Measurements from ENCODE around the gene CCDC107. TPM values are rescaled to one million over a fixed set of nuclear protein-coding genes. Genes with fewer than 3 reads are reported as not detected.
"Not testable (repeated sequence)": the region's sequence is repeated elsewhere in the genome, so short reads cannot be mapped to it uniquely, and the experiment has no call there.

The CCDC107 gene
- total RNA-seq, 1 donor from 2014 or later = 9.8 TPM

- DNase-seq = not testable (repeated sequence)
Measured at GRCh38 chr9:35637427-35637955, 20.6 kb upstream of the CCDC107 start.

DNA sequence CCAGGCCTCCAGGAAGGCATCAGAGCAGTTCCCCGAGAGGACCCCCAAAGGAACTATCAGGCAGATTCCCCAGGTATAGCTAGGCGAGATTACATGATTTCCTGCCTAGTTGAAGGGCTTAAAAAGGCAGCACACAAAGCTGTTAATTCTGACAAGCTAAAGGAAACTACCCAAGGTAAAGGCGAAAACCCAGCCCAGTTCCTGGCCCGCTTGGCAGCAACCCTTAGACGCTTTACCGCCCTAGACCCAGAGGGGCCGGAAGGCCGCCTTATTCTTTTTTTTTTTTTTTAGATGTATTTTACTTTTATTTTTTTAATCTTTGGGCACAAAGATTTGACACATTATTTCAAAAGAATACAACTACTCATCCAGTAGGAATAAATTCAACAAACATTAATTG is 19.3 kb upstream of the CCDC107 start:
- not testable (repeated sequence) for DNase-seq

DNA sequence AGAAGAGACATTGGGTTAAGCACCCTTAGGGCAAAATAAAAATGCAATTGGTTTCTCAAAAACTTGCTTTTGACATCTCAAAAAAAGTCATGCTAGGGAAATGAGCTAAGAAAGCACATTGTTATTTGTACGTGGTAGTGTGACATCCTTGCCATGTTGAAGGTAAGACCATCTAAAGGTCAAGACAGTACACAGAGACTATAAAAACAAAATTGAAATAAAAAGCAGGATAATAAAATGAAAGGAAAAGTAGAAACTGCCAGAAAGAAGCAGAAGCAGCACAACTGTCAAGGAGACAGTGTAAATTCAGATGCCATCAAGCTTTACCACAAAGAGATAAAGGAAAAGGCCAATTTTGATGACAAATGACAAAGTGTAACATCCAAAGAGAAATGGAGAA is 18.9 kb upstream of the CCDC107 start:
- not testable (repeated sequence) for DNase-seq

GRCh38 chr9:35639631-35640030 is 18.5 kb upstream of the CCDC107 start:
- DNase-seq = no peak

- DNase-seq = not testable (repeated sequence)
Measured at GRCh38 chr9:35640431-35640830, 17.7 kb upstream of the CCDC107 start.

GRCh38 chr9:35641478-35641877 is 16.6 kb upstream of the CCDC107 start:
- not testable (repeated sequence) for DNase-seq

- no peak for DNase-seq
Measured at GRCh38 chr9:35643046-35643445, 15.0 kb upstream of the CCDC107 start.

DNA sequence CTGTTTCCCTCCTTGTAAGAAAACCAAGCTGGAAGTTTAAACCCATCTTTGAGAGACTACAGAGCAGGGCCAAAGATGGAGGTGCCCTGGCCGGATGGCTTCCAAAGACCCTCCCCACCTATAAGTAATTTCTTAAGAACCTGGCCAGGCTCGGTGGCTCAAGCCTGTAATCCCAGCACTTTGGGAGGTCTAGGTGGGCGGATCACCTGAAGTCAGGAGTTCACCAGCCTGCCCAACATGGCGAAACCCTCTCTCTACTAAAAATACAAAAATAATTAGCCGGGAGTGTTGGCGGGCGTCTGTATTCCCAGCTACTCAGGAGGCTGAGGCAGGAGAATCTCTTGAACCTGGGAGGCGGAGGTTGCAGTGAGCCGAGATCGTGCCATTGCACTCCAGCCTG is 12.4 kb upstream of the CCDC107 start:
- DNase-seq = not testable (repeated sequence)

GRCh38 chr9:35646153-35646532 is 11.9 kb upstream of the CCDC107 start:
- peak; percentile 64 for DNase-seq

DNA sequence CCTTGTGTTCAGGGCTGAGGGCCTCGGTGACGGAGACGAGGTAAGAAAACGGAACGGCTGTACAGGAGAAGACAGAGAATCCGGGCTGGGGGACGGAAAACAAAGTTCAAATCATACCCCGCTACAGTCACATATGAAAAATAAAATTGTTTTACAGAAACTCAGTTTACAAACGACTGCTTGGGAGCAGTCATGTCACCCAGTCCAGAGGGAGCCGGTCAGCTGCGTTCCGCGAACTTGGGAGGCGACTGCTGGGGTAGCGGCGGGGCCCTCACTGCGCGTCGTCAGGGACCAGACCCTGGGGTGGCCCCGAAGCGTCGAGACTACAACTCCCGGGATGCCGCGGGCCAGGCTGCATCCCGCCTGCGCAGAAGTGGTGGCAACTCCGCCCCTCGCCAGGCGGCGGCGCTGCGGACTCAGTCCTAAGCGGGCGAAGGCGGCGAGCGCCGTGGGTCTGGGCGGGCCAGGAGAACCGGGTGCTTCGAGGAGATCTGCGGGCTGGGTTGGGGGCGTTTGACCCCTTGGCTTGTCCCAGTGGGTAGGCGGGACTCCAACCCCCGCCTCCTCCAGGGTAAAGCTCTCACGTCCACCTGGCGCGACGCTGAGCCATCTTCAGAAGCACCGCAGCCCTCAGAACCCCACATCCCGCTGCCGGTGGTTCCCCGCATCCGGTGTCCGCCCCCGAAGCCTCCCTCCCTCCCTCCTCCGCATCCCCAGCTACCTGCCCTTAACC is 11.4 kb upstream of the CCDC107 start:
- DNase-seq = peak; percentile 93

GRCh38 chr9:35649431-35650340 is 8.4 kb upstream of the CCDC107 start:
- DNase-seq = no peak

- no peak for DNase-seq
Measured at GRCh38 chr9:35650341-35651158, 7.5 kb upstream of the CCDC107 start, which contains the start of gene SIT1. TSS of gene SIT1 (minus strand) at chr9:35650931. CDS start at chr9:35650853, 78 bp downstream.

- no peak for DNase-seq
Measured at GRCh38 chr9:35651956-35652828, 5.9 kb upstream of the CCDC107 start.

GRCh38 chr9:35652829-35653209 is 5.3 kb upstream of the CCDC107 start:
- no peak for DNase-seq

GRCh38 chr9:35653611-35654010 is 4.5 kb upstream of the CCDC107 start:
- no peak for DNase-seq

DNA sequence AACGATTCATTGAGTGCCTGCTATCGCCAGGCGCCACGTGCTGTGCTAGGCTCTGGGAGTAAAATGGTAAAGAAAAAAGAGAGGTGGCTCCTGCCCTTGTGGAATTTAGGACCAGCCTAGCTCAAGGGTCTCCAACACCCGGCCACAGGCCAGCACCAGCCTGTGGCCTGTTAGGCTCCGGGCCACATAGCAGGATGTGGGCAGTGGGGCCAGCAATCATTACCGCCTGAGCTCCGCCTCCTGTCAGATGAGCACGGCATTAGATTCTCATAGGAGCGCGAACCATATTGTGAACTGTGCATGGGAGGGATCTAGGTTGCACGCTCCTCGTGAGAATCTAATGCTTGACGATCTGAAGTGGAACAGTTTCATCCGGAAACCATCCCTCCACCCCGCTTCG is 1.7 kb upstream of the CCDC107 start:
- no peak for DNase-seq

DNA sequence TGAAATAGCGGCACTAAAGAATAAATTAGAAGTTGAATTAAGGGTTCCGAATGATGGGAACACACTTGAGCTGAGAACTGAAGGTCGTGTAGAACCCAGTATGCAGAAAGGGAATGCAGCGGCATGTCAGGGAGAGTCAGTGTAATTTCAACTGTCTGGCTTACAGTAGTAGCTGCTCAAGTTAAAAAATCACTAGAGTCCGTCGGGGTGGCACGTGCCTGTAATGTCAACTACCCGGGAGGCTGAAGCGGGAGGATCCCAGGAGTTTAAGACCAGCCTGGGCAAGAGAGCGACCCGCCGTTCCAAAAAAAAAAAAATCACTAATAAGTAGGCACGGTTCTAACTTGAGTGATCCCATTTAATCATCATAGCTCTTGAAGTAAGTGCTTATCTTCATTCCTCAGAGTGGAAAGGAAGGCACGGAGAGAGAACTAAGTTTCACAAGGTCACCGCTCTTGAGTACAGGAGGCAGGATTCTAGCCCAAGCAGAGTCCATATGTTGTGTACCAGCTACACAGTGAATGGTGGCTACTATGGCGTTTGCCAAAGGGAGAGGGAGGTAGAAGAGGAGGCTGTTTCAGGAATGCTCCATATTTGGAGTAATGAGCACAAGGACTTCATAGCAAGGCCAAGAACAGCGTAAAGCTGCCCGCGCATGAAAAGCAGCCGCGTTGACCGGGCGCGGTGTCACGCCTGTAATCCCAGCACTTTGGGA is 1.1 kb upstream of the CCDC107 start:
- peak; percentile 61 for DNase-seq

GRCh38 chr9:35657546-35658136 is 451 bp upstream of the CCDC107 start, which contains the start of gene RMRP:
TSS of gene RMRP (minus strand) at chr9:35658019.
- peak; percentile 99 for DNase-seq

DNA sequence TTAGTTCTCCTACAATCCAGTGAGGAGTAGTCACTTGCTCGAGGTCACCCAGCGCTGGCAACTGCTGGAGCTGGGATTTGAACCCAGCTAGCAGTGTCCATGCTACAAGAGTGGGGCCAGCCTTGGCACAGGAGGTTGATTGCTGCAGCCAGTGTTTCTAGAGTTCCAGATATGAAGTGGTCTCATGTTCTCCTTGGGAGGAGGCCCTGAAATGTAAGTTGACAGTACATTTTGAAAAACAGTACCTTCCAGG is 802 bp downstream of the CCDC107 start:
- no peak for DNase-seq

DNA sequence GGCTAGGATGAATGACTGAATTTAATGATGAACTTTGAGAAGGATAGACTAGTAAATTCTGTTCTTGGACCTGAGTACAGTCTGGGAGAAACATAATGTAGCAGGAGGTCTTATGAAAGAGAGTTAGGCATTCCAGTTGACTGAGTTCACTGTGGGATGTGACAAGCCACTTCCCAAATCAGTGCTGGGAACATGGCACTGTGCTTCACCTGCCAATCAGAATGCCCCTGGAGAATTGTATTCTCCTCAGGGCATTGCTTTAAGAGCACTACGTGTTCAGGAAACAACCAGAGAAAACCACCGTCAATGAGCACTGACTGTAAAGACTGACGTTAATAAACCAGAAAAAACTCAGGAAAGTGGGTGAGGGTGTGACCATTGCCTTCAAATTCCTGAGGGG is 1.2 kb downstream of the CCDC107 start:
- no peak for DNase-seq

Measured in skin of body (tissue), 2 donors.